NB4 (cell line): ENCODE results near the gene VWA2.

Experiments used
- DNase-seq: peaks from one replicate; pipeline ENCODE4 v3.0.0; 2010; ENCODE audit warnings: low read depth
- H3K4me3 ChIP-seq: one replicate; pipeline ENCODE4 v1.5.1; 2011; ENCODE audit warnings: mild to moderate bottlenecking, low read depth, low read length, moderate library complexity
- MYC ChIP-seq: IDR thresholded peaks from 2 replicates; pipeline ENCODE4 v1.6.1; 2011; ENCODE audit warnings: low read depth, low read length
- POLR2A ChIP-seq: IDR thresholded peaks from 2 replicates; pipeline ENCODE4 v1.6.1; 2011; ENCODE audit warnings: mild to moderate bottlenecking; ENCODE audit not compliant: insufficient read length; ENCODE audit errors: extremely low read depth
- TF ChIP-seq, protein P1 (sequence below): IDR thresholded peaks from one replicate; pipeline ENCODE4 v1.5.1; 2012; ENCODE audit warnings: low read depth, low read length
- TF ChIP-seq, protein P2 (sequence below): IDR thresholded peaks from 2 replicates; pipeline ENCODE4 v1.6.1; 2011; ENCODE audit warnings: low read depth, low read length

Gene VWA2

DNA sequence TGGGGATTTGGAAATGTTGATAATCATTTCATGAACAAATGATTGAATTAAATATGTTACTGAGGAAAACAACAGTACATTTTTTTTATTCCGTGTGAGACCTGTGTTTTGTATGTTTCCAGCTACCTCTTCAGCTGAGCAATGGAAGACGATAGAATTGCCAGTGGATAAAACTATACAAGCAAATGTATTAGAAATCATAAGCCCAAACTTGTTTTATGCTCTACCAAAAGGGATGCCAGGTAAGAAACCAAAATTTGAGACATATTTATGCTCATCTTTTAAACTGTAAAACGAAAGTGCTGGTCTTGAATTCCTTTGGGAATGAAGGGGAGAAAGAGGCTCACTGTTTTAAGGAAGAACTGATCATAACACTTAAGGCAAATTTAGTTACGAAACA, 17.8 kb upstream of the VWA2 start:
- no peak for DNase-seq
- TF ChIP-seq MYC (no peak), POLR2A (no peak)
- TF ChIP-seq, protein P1, sequence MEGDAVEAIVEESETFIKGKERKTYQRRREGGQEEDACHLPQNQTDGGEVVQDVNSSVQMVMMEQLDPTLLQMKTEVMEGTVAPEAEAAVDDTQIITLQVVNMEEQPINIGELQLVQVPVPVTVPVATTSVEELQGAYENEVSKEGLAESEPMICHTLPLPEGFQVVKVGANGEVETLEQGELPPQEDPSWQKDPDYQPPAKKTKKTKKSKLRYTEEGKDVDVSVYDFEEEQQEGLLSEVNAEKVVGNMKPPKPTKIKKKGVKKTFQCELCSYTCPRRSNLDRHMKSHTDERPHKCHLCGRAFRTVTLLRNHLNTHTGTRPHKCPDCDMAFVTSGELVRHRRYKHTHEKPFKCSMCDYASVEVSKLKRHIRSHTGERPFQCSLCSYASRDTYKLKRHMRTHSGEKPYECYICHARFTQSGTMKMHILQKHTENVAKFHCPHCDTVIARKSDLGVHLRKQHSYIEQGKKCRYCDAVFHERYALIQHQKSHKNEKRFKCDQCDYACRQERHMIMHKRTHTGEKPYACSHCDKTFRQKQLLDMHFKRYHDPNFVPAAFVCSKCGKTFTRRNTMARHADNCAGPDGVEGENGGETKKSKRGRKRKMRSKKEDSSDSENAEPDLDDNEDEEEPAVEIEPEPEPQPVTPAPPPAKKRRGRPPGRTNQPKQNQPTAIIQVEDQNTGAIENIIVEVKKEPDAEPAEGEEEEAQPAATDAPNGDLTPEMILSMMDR = no peak
- TF ChIP-seq, protein P2, sequence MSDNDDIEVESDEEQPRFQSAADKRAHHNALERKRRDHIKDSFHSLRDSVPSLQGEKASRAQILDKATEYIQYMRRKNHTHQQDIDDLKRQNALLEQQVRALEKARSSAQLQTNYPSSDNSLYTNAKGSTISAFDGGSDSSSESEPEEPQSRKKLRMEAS = no peak
- no peak overlapping the region for H3K4me3 ChIP-seq

DNA sequence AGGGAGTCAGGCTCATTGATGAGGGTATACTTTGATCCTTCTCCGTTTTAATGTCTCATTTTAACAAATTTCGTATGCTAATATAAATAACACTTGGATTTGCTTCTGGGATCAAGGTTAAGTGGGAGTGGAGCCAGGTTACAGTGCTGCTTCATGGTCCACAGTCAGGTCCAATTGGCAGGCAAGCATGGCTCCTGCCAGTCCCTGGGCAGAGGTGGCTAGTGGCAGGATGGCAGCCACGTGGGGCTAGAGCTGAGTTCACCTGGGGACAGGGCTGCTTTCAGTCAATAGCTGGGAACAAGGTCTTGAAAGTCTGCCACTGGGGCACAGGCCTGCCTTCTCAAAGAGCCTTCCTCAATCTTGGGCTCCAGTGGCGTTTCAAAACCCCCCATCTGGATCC, 16.0 kb upstream of the VWA2 start:
- no peak for DNase-seq
- H3K4me3 ChIP-seq = no peak overlapping the region
- TF ChIP-seq MYC (no peak), POLR2A (no peak)
- TF ChIP-seq, protein P1 = no peak
- TF ChIP-seq, protein P2 = no peak

DNA sequence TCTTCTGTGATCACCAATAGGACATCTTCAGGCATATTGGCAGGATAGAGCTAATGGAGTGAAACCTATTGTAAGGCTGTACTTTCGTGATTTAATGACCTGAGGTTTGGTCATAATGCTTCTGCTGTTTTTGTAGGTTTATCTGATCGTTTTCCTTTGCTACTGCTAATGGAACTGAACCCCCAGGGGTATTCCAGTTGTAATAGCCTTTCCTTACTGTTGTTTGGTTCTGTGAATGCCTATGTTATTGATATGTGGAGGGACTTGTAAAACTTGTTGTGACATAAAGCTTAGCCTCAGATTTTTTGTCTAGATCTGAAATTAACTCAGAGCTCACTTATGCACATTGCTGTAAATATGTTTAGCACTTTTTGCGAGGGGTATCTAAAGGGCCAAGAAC, 10.9 kb upstream of the VWA2 start:
- TF ChIP-seq, protein P1 = no peak
- TF ChIP-seq MYC (no peak), POLR2A (no peak)
- TF ChIP-seq, protein P2 = no peak
- no peak for DNase-seq
- no peak overlapping the region for H3K4me3 ChIP-seq

DNA sequence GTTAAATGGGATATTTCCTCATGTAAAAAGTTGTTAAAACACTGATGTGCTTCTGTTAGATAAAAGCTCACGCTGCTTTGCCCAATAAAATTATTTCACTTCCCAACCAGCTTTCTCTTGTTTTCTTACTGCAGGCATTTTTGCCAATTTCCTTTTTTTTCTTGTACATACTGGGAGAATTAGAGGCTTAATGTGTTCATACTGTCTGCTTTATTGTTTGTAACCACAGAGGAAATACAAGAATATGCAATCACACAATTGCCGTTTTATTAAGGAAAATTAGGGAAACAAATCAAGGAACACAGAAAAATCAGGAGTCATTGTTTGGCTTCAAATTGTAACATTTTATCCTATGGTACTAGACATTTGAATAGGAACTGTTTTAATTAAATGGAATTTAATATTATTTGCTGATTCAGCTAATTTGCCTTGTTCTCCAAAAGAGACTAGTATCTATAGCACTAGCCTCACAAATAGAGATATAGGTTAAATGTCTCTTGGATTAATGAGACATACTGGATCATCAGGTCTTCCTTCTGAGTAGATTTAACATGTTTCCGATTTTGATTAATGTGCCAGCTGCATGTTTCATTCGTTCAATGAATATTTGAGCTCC, 6.4 kb upstream of the VWA2 start:
- no peak for TF ChIP-seq POLR2A
- no peak for TF ChIP-seq MYC
- TF ChIP-seq, protein P1 = no peak
- TF ChIP-seq, protein P2 = no peak
- H3K4me3 ChIP-seq = no peak overlapping the region

DNA sequence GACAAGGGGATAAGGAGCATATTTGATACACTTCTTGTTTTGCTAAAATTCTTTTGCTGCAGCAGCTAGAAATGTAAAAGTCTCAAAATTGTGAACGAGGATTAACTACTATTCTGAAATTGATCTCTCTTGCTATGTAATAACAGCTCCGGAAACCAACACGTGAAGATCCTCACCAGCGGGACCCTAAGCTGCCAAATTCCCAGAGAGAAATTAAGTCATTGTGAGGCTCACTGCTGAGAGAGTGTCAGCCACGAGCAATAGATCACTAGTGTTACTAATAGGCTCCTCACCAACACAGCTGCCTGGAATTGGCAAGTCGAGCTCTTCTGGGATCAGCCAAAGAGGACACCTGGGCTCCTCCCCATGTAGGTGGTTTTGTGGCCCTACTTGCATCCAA, 5.6 kb upstream of the VWA2 start:
- no peak overlapping the region for H3K4me3 ChIP-seq
- no peak for DNase-seq
- TF ChIP-seq, protein P1 = no peak
- TF ChIP-seq POLR2A = no peak
- TF ChIP-seq, protein P2 = no peak
- TF ChIP-seq MYC = no peak

More for the DNA sequence above, 6.4 kb upstream of the VWA2 start:
- no peak for DNase-seq

DNA sequence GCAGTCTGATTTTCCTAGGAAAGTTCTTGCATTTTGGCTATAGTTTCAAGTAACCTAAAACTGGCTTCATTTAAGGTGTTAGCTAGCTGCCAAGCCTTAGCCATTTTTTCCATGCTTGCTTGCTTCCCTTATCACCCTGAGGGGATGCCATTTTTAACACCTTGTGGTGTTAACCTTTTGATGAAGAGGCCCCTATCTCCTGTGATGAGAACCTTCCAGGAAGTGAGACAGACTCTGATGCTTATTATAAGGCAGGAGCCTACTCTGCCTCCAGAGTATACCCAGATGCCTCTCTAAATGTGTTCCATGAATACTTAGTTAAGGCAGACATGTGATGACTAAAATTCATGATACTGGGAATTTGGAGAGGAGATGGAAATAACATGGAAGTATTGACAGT, 4.9 kb upstream of the VWA2 start:
- no peak for DNase-seq
- TF ChIP-seq MYC (no peak), POLR2A (no peak)
- TF ChIP-seq, protein P1 = no peak
- TF ChIP-seq, protein P2 = no peak
- no peak overlapping the region for H3K4me3 ChIP-seq
